SK-N-MC (cell line): ENCODE results near the gene CCDC158.

ENCODE experiments used
- DNase-seq: peaks from one replicate; pipeline ENCODE4 v3.0.0-alpha.2; 2011; ENCODE audit warnings: low read depth, low spot score
- H3K27ac ChIP-seq: fragments of 200-600 bp; sonication (generic); 2 replicates; pipeline ENCODE4 v1.5.1; 2016; ENCODE audit warnings: mixed run types
- H3K36me3 ChIP-seq: fragments of 200-600 bp; sonication (generic); 2 replicates; pipeline ENCODE4 v1.6.1; 2017; ENCODE audit warnings: antibody characterized with exemption, low read length, mixed read lengths; ENCODE audit not compliant: insufficient read depth
- H3K4me3 ChIP-seq: fragments of 200-600 bp; sonication (generic); 2 replicates; pipeline ENCODE4 v1.5.1; 2016
- H3K9ac ChIP-seq: fragments of 200-600 bp; sonication (generic); 2 replicates; pipeline ENCODE4 v1.8.0; 2017; ENCODE audit warnings: mixed run types, mixed read lengths; ENCODE audit not compliant: insufficient read length
- H3K9me3 ChIP-seq: fragments of 200-600 bp; sonication (generic); 2 replicates; pipeline ENCODE4 v1.6.1; 2017; ENCODE audit warnings: low read depth, mild to moderate bottlenecking, antibody characterized with exemption, low read length, moderate library complexity, mixed read lengths
- EZH2 ChIP-seq: fragments of 200-600 bp; sonication (generic); IDR thresholded peaks from one replicate; pipeline ENCODE4 v1.6.1; 2017; ENCODE audit warnings: antibody characterized with exemption
- FOXP2 ChIP-seq: optimal IDR thresholded peaks from 2 replicates; pipeline ENCODE3; 2011; ENCODE audit warnings: mild to moderate bottlenecking, moderate library complexity; ENCODE audit not compliant: insufficient read depth; ENCODE audit errors: extremely low read length, control extremely low read depth
- POLR2AphosphoS5 ChIP-seq: IDR thresholded peaks from 2 replicates; pipeline ENCODE4 v1.6.1; 2012; ENCODE audit warnings: mild to moderate bottlenecking, low read depth, low read length, borderline replicate concordance

Gene CCDC158

GRCh38 chr4:76305971-76306881, 114.7 kb downstream of the CCDC158 start, which contains the start of gene STBD1:
TSS of gene STBD1 (plus strand) at chr4:76306733. CDS start at chr4:76306770, 37 bp downstream.
- DNase-seq = no peak
- H3K27ac ChIP-seq = no peak within 1 kb of the TSS
- H3K9me3 ChIP-seq = no peaks in the 10 kb centered on the region
- TF ChIP-seq POLR2AphosphoS5 = 0 out of 2 replicates have a peak, but pooled peaks have one; percentile 40
- no peak for TF ChIP-seq EZH2
- no peaks in the 10 kb centered on the region for H3K36me3 ChIP-seq
- peak within 1 kb of the TSS; percentile 87 for H3K4me3 ChIP-seq
- H3K9ac ChIP-seq = peak within 1 kb of the TSS; percentile 58

GRCh38 chr4:76305033-76305687, 115.8 kb downstream of the CCDC158 start:
- Histone ChIP-seq H3K36me3 (no peaks in the 10 kb centered on the region), H3K27ac (no peak overlapping the region), H3K9ac (no peak overlapping the region), H3K9me3 (no peaks in the 10 kb centered on the region), H3K4me3 (no peak overlapping the region)
- TF ChIP-seq EZH2 (no peak), POLR2AphosphoS5 (no peak), FOXP2 (no peak)
- DNase-seq = no peak

GRCh38 chr4:76302826-76303438, 118.0 kb downstream of the CCDC158 start:
- H3K27ac ChIP-seq = no peak overlapping the region
- no peak for DNase-seq

GRCh38 chr4:76301775-76302162, 119.2 kb downstream of the CCDC158 start:
- DNase-seq = no peak
- TF ChIP-seq FOXP2 = no peak
- TF ChIP-seq POLR2AphosphoS5 = no peak
- no peak for TF ChIP-seq EZH2
- no peak overlapping the region for H3K27ac ChIP-seq
- H3K9me3 ChIP-seq = no peaks in the 10 kb centered on the region; the same call in 1 of the 2 replicates
- no peaks in the 10 kb centered on the region for H3K36me3 ChIP-seq
- H3K4me3 ChIP-seq = no peak overlapping the region
- no peak overlapping the region for H3K9ac ChIP-seq

More at GRCh38 chr4:76302826-76303438, 118.0 kb downstream of the CCDC158 start:
- Histone ChIP-seq H3K9ac (no peak overlapping the region), H3K4me3 (no peak overlapping the region), H3K9me3 (no peaks in the 10 kb centered on the region; the same call in 1 of the 2 replicates), H3K36me3 (no peaks in the 10 kb centered on the region)
- no peak for TF ChIP-seq FOXP2
- TF ChIP-seq EZH2 = no peak
- TF ChIP-seq POLR2AphosphoS5 = no peak

- Histone ChIP-seq H3K9me3 (no peaks in the 10 kb centered on the region; the same call in 1 of the 2 replicates), H3K36me3 (no peaks in the 10 kb centered on the region), H3K9ac (no peak overlapping the region), H3K4me3 (no peak overlapping the region), H3K27ac (no peak overlapping the region)
- TF ChIP-seq POLR2AphosphoS5 (no peak), EZH2 (no peak), FOXP2 (no peak)
- no peak for DNase-seq
Measured at GRCh38 chr4:76301068-76301774, 119.7 kb downstream of the CCDC158 start.

- Histone ChIP-seq H3K9ac (no peak overlapping the region), H3K27ac (no peak overlapping the region), H3K4me3 (no peak overlapping the region), H3K36me3 (no peaks in the 10 kb centered on the region), H3K9me3 (no peaks in the 10 kb centered on the region; the same call in 1 of the 2 replicates)
- TF ChIP-seq POLR2AphosphoS5 (no peak), FOXP2 (no peak), EZH2 (no peak)
- DNase-seq = no peak
Measured at GRCh38 chr4:76300012-76300411, 120.9 kb downstream of the CCDC158 start.

- Histone ChIP-seq H3K36me3 (no peaks in the 10 kb centered on the region), H3K9ac (no peak overlapping the region), H3K4me3 (no peak overlapping the region), H3K27ac (no peak overlapping the region), H3K9me3 (no peaks in the 10 kb centered on the region; the same call in 1 of the 2 replicates)
- TF ChIP-seq FOXP2 (no peak), EZH2 (no peak), POLR2AphosphoS5 (no peak)
- DNase-seq = no peak
Measured at GRCh38 chr4:76298227-76298626, 122.7 kb downstream of the CCDC158 start.
